Middle frontal gyrus (tissue), 1 donor: ENCODE results near the gene CALCOCO1.

Experiments
- DNase-seq: peaks from one replicate; pipeline ENCODE4 v3.0.0-alpha.2; 2015; ENCODE audit warnings: low spot score; ENCODE audit errors: extremely low spot score

CALCOCO1 gene

GRCh38 chr12:53664936-53665335, 62.3 kb downstream of the CALCOCO1 start:
- DNase-seq, result no peak

GRCh38 chr12:53664191-53664590, 63.1 kb downstream of the CALCOCO1 start:
- DNase-seq, result no peak

- no peak for DNase-seq
Observed at GRCh38 chr12:53660041-53660440, 67.2 kb downstream of the CALCOCO1 start.

GRCh38 chr12:53659571-53659981, 67.7 kb downstream of the CALCOCO1 start:
- no peak for DNase-seq

GRCh38 chr12:53659011-53659551, 68.2 kb downstream of the CALCOCO1 start:
- DNase-seq, result peak; percentile 71
